Lung (tissue), 13 donors: Measurements from ENCODE around the gene DPPA2. TPM values are rescaled to one million over a fixed set of nuclear protein-coding genes. Genes with fewer than 3 reads are reported as not detected.

Experiments
- ATAC-seq: fragments of 200-7000 bp; cut with Tn5 transposase; one replicate; pipeline ENCODE4 v1.9.1; 2020; ENCODE audit warnings: moderate number of reproducible peaks; ENCODE audit not compliant: insufficient read depth, low FRiP score
- DNase-seq, 3 donors: peaks; one replicate each; pipeline ENCODE4 v3.0.0-alpha.2; 2013 to 2017
- H3K27ac ChIP-seq, 2 donors: one replicate each; pipeline ENCODE4 v1.5.1; 2013; ENCODE audit warnings: mild to moderate bottlenecking in 2 of 2, moderate library complexity in 2 of 2, control low read depth in 1 of 2, inconsistent platforms in 1 of 2, low read depth in 1 of 2, low read length in 1 of 2
- H3K27me3 ChIP-seq, 3 donors: one replicate each; pipeline ENCODE4 v1.5.1; 2013; ENCODE audit warnings: low read length in 2 of 3; ENCODE audit not compliant: control insufficient read depth in 3 of 3, insufficient read depth in 3 of 3
- H3K36me3 ChIP-seq, 4 donors: one replicate each; pipeline ENCODE4 v1.5.1; 2013; ENCODE audit warnings: low read length in 4 of 4, mild to moderate bottlenecking in 1 of 4, moderate library complexity in 1 of 4; ENCODE audit not compliant: control insufficient read depth in 4 of 4, insufficient read depth in 4 of 4
- H3K4me1 ChIP-seq, 5 donors: one replicate each; pipeline ENCODE4 v1.5.1; 2013; ENCODE audit warnings: low read length in 5 of 5, mild to moderate bottlenecking in 2 of 5, moderate library complexity in 1 of 5; ENCODE audit not compliant: control insufficient read depth in 5 of 5, insufficient read depth in 5 of 5
- H3K4me3 ChIP-seq: one replicate; pipeline ENCODE4 v1.5.1; 2013; ENCODE audit warnings: mild to moderate bottlenecking, control low read depth, moderate library complexity
- H3K9ac ChIP-seq, 2 donors: one replicate each; pipeline ENCODE4 v1.5.1; 2013; ENCODE audit warnings: low read length in 2 of 2, control low read depth in 1 of 2; ENCODE audit not compliant: insufficient read depth in 1 of 2
- H3K9me3 ChIP-seq, 4 donors: one replicate each; pipeline ENCODE4 v1.5.1; 2013; ENCODE audit warnings: low read length in 3 of 4, mild to moderate bottlenecking in 1 of 4, moderate library complexity in 1 of 4; ENCODE audit not compliant: control insufficient read depth in 4 of 4, insufficient read depth in 3 of 4
- WGBS, 2 donors: extraction: QIAGEN DNeasy Blood & Tissue Kit; methylation state at CpG; one replicate each; pipeline ENCODE4 v1.1.7; 2013; 5-methylcytosine and 5-hydroxymethylcytosine counted together
- polyA plus RNA-seq, 2 donors: library from polyadenylated mRNA; stranded (reverse); fragments of 200-250 nt; gene quantifications; one replicate each; pipeline ENCODE4 v1.2.1, GENCODE V29; 2013
- small RNA-seq: library from RNA; depleted of rRNA; stranded (forward); fragments of <200 nt; gene quantifications from one replicate; pipeline ENCODE3, GENCODE V24; 2014; ENCODE audit warnings: low replicate concordance
- total RNA-seq, 2 donors: library from RNA; depleted of rRNA in 1 of 2; stranded (reverse); fragments of >200 nt in 1 of 2; gene quantifications; one replicate each; pipeline ENCODE4 v1.2.1, GENCODE V29; 2014 to 2021
- TF ChIP-seq, protein P1 (sequence below): IDR thresholded peaks from 2 replicates; pipeline ENCODE4 v1.5.1; 2012; ENCODE audit warnings: mild to moderate bottlenecking; ENCODE audit errors: control extremely low read depth, extremely low read depth
- donor health status: control.
- donor health status: control.
- donor health status: Bipolar disorder and iron deficiency.
- donor health status: healthy.
- donor health status: DM: yes; HTN: yes; CAD: no.

The DPPA2 gene
- total and polyA plus RNA-seq, 4 donors, result not detected

DNA sequence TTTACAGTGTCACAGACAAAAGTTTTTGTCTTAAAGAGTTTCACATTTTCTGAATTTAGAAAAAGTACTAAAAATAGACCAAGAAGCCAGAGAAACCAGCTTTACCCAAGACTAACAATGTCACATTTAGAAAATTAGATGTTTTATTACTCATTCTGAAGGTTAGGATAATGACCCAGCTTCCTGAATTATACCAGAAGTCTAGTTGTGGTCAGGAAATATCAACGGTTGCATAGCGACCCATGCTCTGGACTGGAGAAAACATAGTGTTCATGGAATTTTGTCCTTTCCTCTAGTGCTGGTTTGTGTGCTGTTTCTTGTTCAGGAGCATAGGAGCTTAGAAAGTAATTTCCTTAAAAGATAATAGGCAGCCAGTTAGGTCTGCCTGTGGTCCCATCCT lies 59.0 kb downstream of the DPPA2 start:
- Histone ChIP-seq H3K4me1 (no peaks in the 10 kb centered on the region), H3K27me3 (peaks cover 0 to 16% (median 7%) of the 10 kb centered on the region in 3 donors), H3K27ac (no peak overlapping the region), H3K36me3 (no peaks in the 10 kb centered on the region), H3K9me3 (peaks cover 0 to 2% (median 0%) of the 10 kb centered on the region in 4 donors), H3K4me3 (no peak overlapping the region), H3K9ac (no peak overlapping the region)
- TF ChIP-seq, protein P1, sequence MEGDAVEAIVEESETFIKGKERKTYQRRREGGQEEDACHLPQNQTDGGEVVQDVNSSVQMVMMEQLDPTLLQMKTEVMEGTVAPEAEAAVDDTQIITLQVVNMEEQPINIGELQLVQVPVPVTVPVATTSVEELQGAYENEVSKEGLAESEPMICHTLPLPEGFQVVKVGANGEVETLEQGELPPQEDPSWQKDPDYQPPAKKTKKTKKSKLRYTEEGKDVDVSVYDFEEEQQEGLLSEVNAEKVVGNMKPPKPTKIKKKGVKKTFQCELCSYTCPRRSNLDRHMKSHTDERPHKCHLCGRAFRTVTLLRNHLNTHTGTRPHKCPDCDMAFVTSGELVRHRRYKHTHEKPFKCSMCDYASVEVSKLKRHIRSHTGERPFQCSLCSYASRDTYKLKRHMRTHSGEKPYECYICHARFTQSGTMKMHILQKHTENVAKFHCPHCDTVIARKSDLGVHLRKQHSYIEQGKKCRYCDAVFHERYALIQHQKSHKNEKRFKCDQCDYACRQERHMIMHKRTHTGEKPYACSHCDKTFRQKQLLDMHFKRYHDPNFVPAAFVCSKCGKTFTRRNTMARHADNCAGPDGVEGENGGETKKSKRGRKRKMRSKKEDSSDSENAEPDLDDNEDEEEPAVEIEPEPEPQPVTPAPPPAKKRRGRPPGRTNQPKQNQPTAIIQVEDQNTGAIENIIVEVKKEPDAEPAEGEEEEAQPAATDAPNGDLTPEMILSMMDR, result no peak
- DNase-seq (peak; percentile 24 to 52 (median 50)), ATAC-seq (no peak)
- WGBS, 2 donors, result 18 to 21% methylated on average over 2 of the region's 2 CpGs

DNA sequence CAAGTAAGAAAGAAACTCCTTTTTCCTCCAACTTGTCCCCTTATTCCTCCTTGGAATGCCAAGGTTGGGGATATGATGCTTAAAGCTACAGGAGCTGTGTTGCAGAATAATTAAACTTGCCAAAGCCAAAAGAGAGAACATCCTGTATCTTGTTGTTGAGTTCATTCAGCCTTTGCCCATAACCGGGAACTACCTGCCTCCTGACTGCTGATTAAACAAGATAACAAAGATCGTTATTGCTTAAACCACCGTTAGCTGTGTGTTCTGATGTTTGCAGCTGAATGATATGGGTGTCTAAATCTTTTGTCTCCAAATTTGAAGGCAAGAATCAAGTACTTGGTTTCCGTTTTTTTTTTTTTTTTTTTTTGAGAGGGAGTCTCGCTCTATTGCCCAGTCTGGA lies 61.5 kb downstream of the DPPA2 start:
- ATAC-seq (no peak), DNase-seq (no peak)
- Histone ChIP-seq H3K4me1 (no peaks in the 10 kb centered on the region), H3K27ac (no peak overlapping the region), H3K4me3 (no peak overlapping the region), H3K9ac (no peak overlapping the region), H3K27me3 (peaks cover 0 to 17% (median 7%) of the 10 kb centered on the region in 3 donors), H3K36me3 (no peaks in the 10 kb centered on the region), H3K9me3 (no peaks in the 10 kb centered on the region)
- WGBS, 2 donors, result 23 to 46% methylated on average over 5 of the region's 5 CpGs
- TF ChIP-seq, protein P1, result no peak

DNA sequence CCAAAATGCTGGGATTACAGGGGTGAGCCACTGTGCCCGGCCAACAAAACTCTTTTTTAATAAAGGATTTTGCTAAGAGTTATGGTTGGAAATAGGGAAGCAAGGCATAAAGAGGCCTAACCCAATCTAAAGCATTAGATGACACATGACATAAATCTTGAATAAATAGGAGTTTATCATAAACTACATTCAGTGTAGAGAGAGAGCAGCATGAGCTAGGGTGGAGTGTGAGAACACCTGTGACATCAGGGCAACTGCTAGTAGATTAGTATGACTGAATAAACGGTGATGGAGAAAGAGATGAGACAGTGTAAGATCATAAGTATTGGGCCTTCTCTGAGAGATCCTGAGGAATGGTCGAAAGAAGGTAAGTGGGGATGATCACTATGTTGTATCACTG lies 63.7 kb downstream of the DPPA2 start:
- TF ChIP-seq, protein P1, result no peak
- DNase-seq (no peak), ATAC-seq (no peak)
- H3K4me1 ChIP-seq, result no peaks in the 10 kb centered on the region
- H3K9ac ChIP-seq, result no peak overlapping the region
- no peak overlapping the region for H3K27ac ChIP-seq
- peaks cover 0 to 13% (median 3%) of the 10 kb centered on the region in 3 donors for H3K27me3 ChIP-seq
- no peaks in the 10 kb centered on the region for H3K9me3 ChIP-seq
- no peaks in the 10 kb centered on the region for H3K36me3 ChIP-seq
- no peak overlapping the region for H3K4me3 ChIP-seq
- 69 to 79% methylated on average over 3 of the region's 3 CpGs for whole genome bisulfite sequencing, 2 donors

Small RNA genes within 50 kb of the gene (small RNA-seq; reads per million reads assigned to genes)
- not detected for gene AC124945.1
- gene RF00017, result not detected

Other genes starting within 250 kb of the DPPA2 start
- gene MORC1, start 198.4 kb downstream of the DPPA2 start, total RNA-seq, result not detected
- gene MORC1, start 198.4 kb downstream of the DPPA2 start, polyA plus RNA-seq, result not detected
- gene C3orf85, start 179.8 kb downstream of the DPPA2 start, total RNA-seq, result not detected
- not detected for gene C3orf85, start 179.8 kb downstream of the DPPA2 start, polyA plus RNA-seq
- gene DPPA4, start 21.0 kb upstream of the DPPA2 start, total RNA-seq, result 1 to 10 TPM in 1 of 2 donors, under 1 TPM in 1; 0.58 to 1.8 TPM
- gene DPPA4, start 21.0 kb upstream of the DPPA2 start, polyA plus RNA-seq, result under 1 TPM; 0.04 to 0.29 TPM